B cell (primary cell): Measurements from ENCODE around the gene KCNT1. TPM values are rescaled to one million over a fixed set of nuclear protein-coding genes. Genes with fewer than 3 reads are reported as not detected.

Experiments
- ATAC-seq: fragments of 200-7000 bp; cut with Tn5 transposase; one replicate; pipeline ENCODE4 v1.10.0; 2021; ENCODE audit warnings: low read depth, mild to moderate bottlenecking, moderate number of reproducible peaks, moderate library complexity
- CTCF ChIA-PET: fragments of 350-600 bp; sonication (Branson Sonifier 250); formaldehyde crosslinking; loops from one replicate; lab custom pipeline; 2021; ENCODE audit warnings: antibody characterized with exemption, inconsistent platforms; lab: Charles Lee
- POLR2A ChIA-PET: fragments of 350-600 bp; sonication (Branson Sonifier 250); formaldehyde crosslinking; loops from one replicate; lab custom pipeline; 2021; ENCODE audit warnings: antibody characterized with exemption; lab: Charles Lee
- DNase-seq: peaks from one replicate; pipeline ENCODE4 v3.0.0; 2013
- H2AFZ ChIP-seq: 2 replicates; pipeline ENCODE4 v1.6.1; 2012; ENCODE audit warnings: mild to moderate bottlenecking, low read depth, low read length; ENCODE audit not compliant: insufficient read depth, poor library complexity, severe bottlenecking
- H3K27ac ChIP-seq, 2 donors: 1 replicate in 1 of 2; 2 replicates in 1 of 2; pipeline ENCODE4 v1.5.1; 2012 to 2013; ENCODE audit warnings: low read length in 2 of 2, mild to moderate bottlenecking in 2 of 2, moderate library complexity in 1 of 2
- H3K27me3 ChIP-seq, 4 experiments: fragments of 200-600 bp in 1 of 4; sonication (generic) in 1 of 4; replicated peaks in 1 of 4; 1 replicate in 2 of 4; 2 replicates in 2 of 4; pipeline versions ENCODE4 v1.6.1 to v1.7.0; 2013 to 2016; ENCODE audit warnings: low read length in 3 of 4, mild to moderate bottlenecking in 2 of 4, mixed read lengths in 1 of 4, moderate library complexity in 1 of 4; ENCODE audit not compliant: insufficient read depth in 4 of 4, control insufficient read depth in 3 of 4; ENCODE audit errors: control extremely low read depth in 1 of 4
- H3K36me3 ChIP-seq, 2 experiments: replicated peaks in 1 of 2; 1 replicate in 1 of 2; 2 replicates in 1 of 2; pipeline versions ENCODE4 v1.6.1 to v1.7.1; 2013; ENCODE audit warnings: low read length in 1 of 2; ENCODE audit not compliant: insufficient read depth in 2 of 2, control insufficient read depth in 1 of 2; ENCODE audit errors: control extremely low read depth in 1 of 2, extremely low read depth in 1 of 2
- H3K4me1 ChIP-seq, 2 donors: fragments of 200-600 bp in 1 of 2; sonication (generic) in 1 of 2; 1 replicate in 1 of 2; 2 replicates in 1 of 2; pipeline versions ENCODE4 v1.5.1 to v1.6.1; 2013 to 2017; ENCODE audit warnings: low read length in 2 of 2; ENCODE audit not compliant: control insufficient read depth in 2 of 2, insufficient read depth in 2 of 2
- H3K4me2 ChIP-seq: replicated peaks from 2 replicates; pipeline ENCODE3; 2012; ENCODE audit warnings: mild to moderate bottlenecking, low read depth, low read length; ENCODE audit not compliant: poor library complexity, severe bottlenecking
- H3K4me3 ChIP-seq, 5 experiments: fragments of 200-600 bp in 1 of 5; sonication (generic) in 1 of 5; 1 replicate in 3 of 5; 2 replicates in 2 of 5; pipeline versions ENCODE4 v1.5.1 to v1.7.0; 2011 to 2016; ENCODE audit warnings: low read length in 4 of 5, mild to moderate bottlenecking in 4 of 5, low read depth in 2 of 5, control low read depth in 1 of 5, moderate library complexity in 1 of 5; ENCODE audit not compliant: insufficient read depth in 1 of 5; ENCODE audit errors: control extremely low read depth in 1 of 5, extremely low read depth in 1 of 5
- H3K79me2 ChIP-seq: fragments of 200-600 bp; sonication (generic); one replicate; pipeline ENCODE4 v1.6.0; 2016; ENCODE audit warnings: low read length; ENCODE audit not compliant: control insufficient read depth, insufficient read depth
- H3K9ac ChIP-seq: fragments of 200-600 bp; sonication (generic); 2 replicates; pipeline ENCODE4 v1.6.1; 2017; ENCODE audit warnings: mild to moderate bottlenecking, low read length, moderate library complexity
- H3K9me3 ChIP-seq, 3 donors: one replicate each; pipeline versions ENCODE4 v1.6.1 to v1.7.1; 2013; ENCODE audit warnings: low read length in 2 of 3; ENCODE audit not compliant: control insufficient read depth in 2 of 3, insufficient read depth in 1 of 3; ENCODE audit errors: control extremely low read depth in 1 of 3
- H4K20me1 ChIP-seq: 2 replicates; pipeline ENCODE4 v1.6.0; 2012; ENCODE audit warnings: mild to moderate bottlenecking, low read length; ENCODE audit not compliant: insufficient read depth, control insufficient read depth, poor library complexity, severe bottlenecking
- H3K27ac Mint-ChIP-seq: one replicate; pipeline ENCODE4 v1.8.0; 2021; ENCODE audit warnings: mixed read lengths
- H3K27me3 Mint-ChIP-seq: one replicate; pipeline ENCODE4 v1.8.0; 2021; ENCODE audit warnings: mixed read lengths
- H3K4me1 Mint-ChIP-seq: one replicate; pipeline ENCODE4 v1.8.0; 2021; ENCODE audit warnings: mixed read lengths
- H3K4me3 Mint-ChIP-seq: one replicate; pipeline ENCODE4 v1.8.0; 2021; ENCODE audit warnings: mixed read lengths
- H3K9me3 Mint-ChIP-seq: one replicate; pipeline ENCODE4 v1.8.0; 2022; ENCODE audit warnings: mixed read lengths; ENCODE audit not compliant: insufficient read depth
- EZH2 ChIP-seq: IDR thresholded peaks from 2 replicates; pipeline ENCODE4 v1.6.1; 2012; ENCODE audit warnings: borderline replicate concordance, low read depth, mild to moderate bottlenecking, moderate library complexity, low read length; ENCODE audit not compliant: insufficient read depth, poor library complexity, severe bottlenecking
- WGBS: methylation state at CpG from one replicate; pipeline ENCODE4 v1.1.5; 2013; ENCODE audit warnings: missing lambda C conversion rate; ENCODE audit not compliant: insufficient coverage; 5-methylcytosine and 5-hydroxymethylcytosine counted together
- intact Hi-C: fragments of 100-400 bp; cut with micrococcal nuclease; formaldehyde crosslinking; loops from one replicate; pipeline ENCODE4 v1.10.0; 2022
- polyA plus RNA-seq: library from polyadenylated mRNA; depleted of rRNA; stranded (reverse); fragments of >200 nt; gene quantifications from 2 replicates; pipeline ENCODE4 v1.2.3, GENCODE V29; 2012
- total RNA-seq, 2 donors: library from RNA; stranded (reverse); fragments of 120-200 nt in 1 of 2; gene quantifications; 1 replicate in 1 of 2; 2 replicates in 1 of 2; pipeline versions ENCODE4 v1.2.3 to v1.2.4, GENCODE V29; 2013 to 2022
- TF ChIP-seq, protein P1 (sequence below): fragments of 200-600 bp; IDR thresholded peaks from one replicate; pipeline ENCODE4 v1.8.0; 2022; ENCODE audit warnings: antibody characterized with exemption, mild to moderate bottlenecking

Gene KCNT1
- total and polyA plus RNA-seq, 2 donors (not counting 1 experiment from before 2014, with no cell fraction given): not detected

DNA sequence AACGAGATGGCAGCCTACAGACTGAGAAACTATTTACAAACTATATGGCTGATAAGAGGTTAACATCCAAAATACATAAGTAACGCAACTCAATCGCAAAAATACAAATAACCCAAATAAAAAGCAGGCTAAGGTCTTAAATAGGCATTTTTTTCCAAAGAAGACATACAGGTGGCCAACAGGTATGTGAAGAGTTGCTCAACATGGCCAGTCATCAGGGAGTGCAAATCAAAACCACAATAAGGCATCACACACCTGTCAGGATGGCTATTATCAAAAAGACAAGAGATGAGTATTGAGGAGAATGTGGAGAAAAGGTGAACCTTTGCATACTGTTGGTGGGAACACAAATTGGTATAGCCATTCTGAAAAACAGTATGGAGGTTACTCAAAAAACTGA is 131.9 kb downstream of the KCNT1 start:
- H3K79me2 ChIP-seq: peaks cover 14% of the 10 kb centered on the region

DNA sequence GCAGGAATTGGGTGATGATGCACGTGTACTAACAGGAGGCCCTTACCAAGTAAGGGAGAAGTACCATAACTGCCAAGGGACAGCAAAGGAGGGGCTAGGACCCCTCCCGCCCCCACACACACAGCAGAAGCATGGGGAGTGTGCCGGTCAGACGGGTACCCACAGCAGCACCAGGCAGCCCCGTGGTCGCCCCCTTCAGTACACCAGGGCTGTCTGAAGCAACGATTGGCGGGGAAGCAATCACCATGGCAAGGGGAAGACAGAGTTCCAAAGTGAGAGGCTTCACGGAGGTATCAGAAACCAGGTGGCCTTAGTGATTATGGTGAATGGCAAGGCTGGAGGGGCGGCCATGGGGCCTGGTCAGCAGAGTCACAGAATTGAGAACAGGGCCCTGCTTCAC is 133.1 kb downstream of the KCNT1 start:
- H4K20me1 ChIP-seq: peaks cover 19% of the 10 kb centered on the region
- intact Hi-C loops: no loop called here
- ChIA-PET POLR2A (no interaction called here), CTCF (no interaction called here)
- no peak overlapping the region for H3K27ac Mint-ChIP-seq
- ATAC-seq (no peak), DNase-seq (no peak)
- no peaks in the 10 kb centered on the region for H3K4me1 ChIP-seq
- H2AFZ ChIP-seq: no peak overlapping the region
- no peaks in the 10 kb centered on the region for H3K9me3 ChIP-seq
- peaks cover 20% of the 10 kb centered on the region for H3K79me2 ChIP-seq
- H3K4me1 Mint-ChIP-seq: peaks cover 2% of the 10 kb centered on the region
- TF ChIP-seq EZH2: no peak
- TF ChIP-seq, protein P1, sequence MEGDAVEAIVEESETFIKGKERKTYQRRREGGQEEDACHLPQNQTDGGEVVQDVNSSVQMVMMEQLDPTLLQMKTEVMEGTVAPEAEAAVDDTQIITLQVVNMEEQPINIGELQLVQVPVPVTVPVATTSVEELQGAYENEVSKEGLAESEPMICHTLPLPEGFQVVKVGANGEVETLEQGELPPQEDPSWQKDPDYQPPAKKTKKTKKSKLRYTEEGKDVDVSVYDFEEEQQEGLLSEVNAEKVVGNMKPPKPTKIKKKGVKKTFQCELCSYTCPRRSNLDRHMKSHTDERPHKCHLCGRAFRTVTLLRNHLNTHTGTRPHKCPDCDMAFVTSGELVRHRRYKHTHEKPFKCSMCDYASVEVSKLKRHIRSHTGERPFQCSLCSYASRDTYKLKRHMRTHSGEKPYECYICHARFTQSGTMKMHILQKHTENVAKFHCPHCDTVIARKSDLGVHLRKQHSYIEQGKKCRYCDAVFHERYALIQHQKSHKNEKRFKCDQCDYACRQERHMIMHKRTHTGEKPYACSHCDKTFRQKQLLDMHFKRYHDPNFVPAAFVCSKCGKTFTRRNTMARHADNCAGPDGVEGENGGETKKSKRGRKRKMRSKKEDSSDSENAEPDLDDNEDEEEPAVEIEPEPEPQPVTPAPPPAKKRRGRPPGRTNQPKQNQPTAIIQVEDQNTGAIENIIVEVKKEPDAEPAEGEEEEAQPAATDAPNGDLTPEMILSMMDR: no peak
- peaks cover 3% of the 10 kb centered on the region for H3K9me3 Mint-ChIP-seq
- H3K4me3 Mint-ChIP-seq: no peak overlapping the region
- H3K27ac ChIP-seq: no peak overlapping the region
- H3K9ac ChIP-seq: no peak overlapping the region
- no peaks in the 10 kb centered on the region for H3K27me3 Mint-ChIP-seq
- H3K36me3 ChIP-seq: peaks cover 0 to 3% of the 10 kb centered on the region in 2 experiments
- 100% methylated on average over 10 of the region's 10 CpGs for WGBS
- no peak overlapping the region for H3K4me3 ChIP-seq
- H3K27me3 ChIP-seq: no peaks in the 10 kb centered on the region
- no peak overlapping the region for H3K4me2 ChIP-seq

More for the DNA sequence above, 131.9 kb downstream of the KCNT1 start:
- Histone ChIP-seq H3K27me3 (no peaks in the 10 kb centered on the region), H3K4me2 (no peak overlapping the region), H3K36me3 (peaks cover 0 to 3% of the 10 kb centered on the region in 2 experiments), H3K9ac (no peak overlapping the region), H3K4me3 (no peak overlapping the region), H2AFZ (no peak overlapping the region), H3K9me3 (peaks cover 0 to 8% (median 5%) of the 10 kb centered on the region in 3 donors), H4K20me1 (peaks cover 6% of the 10 kb centered on the region), H3K4me1 (no peaks in the 10 kb centered on the region), H3K27ac (no peak overlapping the region)
- ChIA-PET CTCF (no interaction called here), POLR2A (no interaction called here)
- ATAC-seq (no peak), DNase-seq (no peak)
- intact Hi-C loops: no loop called here
- H3K4me1 Mint-ChIP-seq: peaks cover 2% of the 10 kb centered on the region
- 100% methylated on average over 2 of the region's 3 CpGs for WGBS
- H3K9me3 Mint-ChIP-seq: peaks cover 3% of the 10 kb centered on the region
- H3K27ac Mint-ChIP-seq: no peak overlapping the region
- H3K27me3 Mint-ChIP-seq: no peaks in the 10 kb centered on the region
- H3K4me3 Mint-ChIP-seq: no peak overlapping the region
- TF ChIP-seq, protein P1: no peak
- no peak for TF ChIP-seq EZH2
